ENCODE results near the gene DMD. TPM values are rescaled to one million over a fixed set of nuclear protein-coding genes. Genes with fewer than 3 reads are reported as not detected.

The DMD gene
- polyA plus RNA-seq, 4 donors: 1.6 to 11.6 (median 2.9) TPM

- FAIRE-seq: no peak
- H3K27ac ChIP-seq (ENCODE audit: low read depth in 1 of 3, low read length in 2 of 3): no peak overlapping the region
- no peaks in the 10 kb centered on the region for H3K9me3 ChIP-seq (ENCODE audit: control insufficient read depth in 2 of 2, insufficient read depth in 1 of 2, low read depth in 1 of 2, low read length in 1 of 2)
- H3K4me1 ChIP-seq (ENCODE audit: control insufficient read depth in 3 of 3, insufficient read depth in 2 of 3, low read depth in 1 of 3, low read length in 2 of 3): no peaks in the 10 kb centered on the region
- no peaks in the 10 kb centered on the region for H3K36me3 ChIP-seq (ENCODE audit: control insufficient read depth in 3 of 3, insufficient read depth in 2 of 3, low read depth in 1 of 3, low read length in 3 of 3)
- no peaks in the 10 kb centered on the region for H3K27me3 ChIP-seq (ENCODE audit: control insufficient read depth in 3 of 3, insufficient read depth in 3 of 3, low read length in 3 of 3)
- WGBS, 3 donors: 76 to 91% (median 90%) methylated on average over 6 of the region's 6 CpGs
- no peak for DNase-seq
- H3K4me3 ChIP-seq (ENCODE audit: low read depth in 1 of 3, low read length in 3 of 3): no peak overlapping the region
Observed at GRCh38 chrX:32016195-32016594, 1195.2 kb downstream of the DMD start.

GRCh38 chrX:32010948-32011347 is 1200.4 kb downstream of the DMD start:
- FAIRE-seq: no peak
- no peaks in the 10 kb centered on the region for H3K36me3 ChIP-seq (ENCODE audit: control insufficient read depth in 3 of 3, insufficient read depth in 2 of 3, low read depth in 1 of 3, low read length in 3 of 3)
- H3K9me3 ChIP-seq (ENCODE audit: control insufficient read depth in 2 of 2, insufficient read depth in 1 of 2, low read depth in 1 of 2, low read length in 1 of 2): no peaks in the 10 kb centered on the region
- no peak overlapping the region for H3K27ac ChIP-seq (ENCODE audit: low read depth in 1 of 3, low read length in 2 of 3)
- no peak for DNase-seq
- WGBS, 3 donors: 77 to 86% (median 83%) methylated on average over 5 of the region's 5 CpGs
- H3K4me3 ChIP-seq (ENCODE audit: low read depth in 1 of 3, low read length in 3 of 3): no peak overlapping the region
- no peaks in the 10 kb centered on the region for H3K4me1 ChIP-seq (ENCODE audit: control insufficient read depth in 3 of 3, insufficient read depth in 2 of 3, low read depth in 1 of 3, low read length in 2 of 3)
- no peaks in the 10 kb centered on the region for H3K27me3 ChIP-seq (ENCODE audit: control insufficient read depth in 3 of 3, insufficient read depth in 3 of 3, low read length in 3 of 3)

- DNase-seq (no peak), FAIRE-seq (no peak)
- WGBS, 3 donors: 61 to 76% (median 67%) methylated on average over 4 of the region's 4 CpGs
- no peaks in the 10 kb centered on the region for H3K36me3 ChIP-seq (ENCODE audit: control insufficient read depth in 3 of 3, insufficient read depth in 2 of 3, low read depth in 1 of 3, low read length in 3 of 3)
- H3K9me3 ChIP-seq (ENCODE audit: control insufficient read depth in 2 of 2, insufficient read depth in 1 of 2, low read depth in 1 of 2, low read length in 1 of 2): no peaks in the 10 kb centered on the region
- no peak overlapping the region for H3K27ac ChIP-seq (ENCODE audit: low read depth in 1 of 3, low read length in 2 of 3)
- no peaks in the 10 kb centered on the region for H3K4me1 ChIP-seq (ENCODE audit: control insufficient read depth in 3 of 3, insufficient read depth in 2 of 3, low read depth in 1 of 3, low read length in 2 of 3)
- H3K27me3 ChIP-seq (ENCODE audit: control insufficient read depth in 3 of 3, insufficient read depth in 3 of 3, low read length in 3 of 3): no peaks in the 10 kb centered on the region
- no peak overlapping the region for H3K4me3 ChIP-seq (ENCODE audit: low read depth in 1 of 3, low read length in 3 of 3)
Observed at GRCh38 chrX:32010212-32010611, 1201.1 kb downstream of the DMD start.

- Histone ChIP-seq H3K4me1 (ENCODE audit: control insufficient read depth in 3 of 3, insufficient read depth in 2 of 3, low read depth in 1 of 3, low read length in 2 of 3) (no peaks in the 10 kb centered on the region), H3K27ac (ENCODE audit: low read depth in 1 of 3, low read length in 2 of 3) (no peak overlapping the region), H3K9me3 (ENCODE audit: control insufficient read depth in 2 of 2, insufficient read depth in 1 of 2, low read depth in 1 of 2, low read length in 1 of 2) (no peaks in the 10 kb centered on the region), H3K36me3 (ENCODE audit: control insufficient read depth in 3 of 3, insufficient read depth in 2 of 3, low read depth in 1 of 3, low read length in 3 of 3) (no peaks in the 10 kb centered on the region), H3K27me3 (ENCODE audit: control insufficient read depth in 3 of 3, insufficient read depth in 3 of 3, low read length in 3 of 3) (no peaks in the 10 kb centered on the region), H3K4me3 (ENCODE audit: low read depth in 1 of 3, low read length in 3 of 3) (no peak overlapping the region)
- FAIRE-seq: no peak
- DNase-seq: no peak
- 34 to 53% (median 46%) methylated on average over 4 of the region's 4 CpGs for WGBS, 3 donors
Observed at GRCh38 chrX:31993637-31994036, 1217.7 kb downstream of the DMD start.

GRCh38 chrX:31988975-31989374 is 1222.4 kb downstream of the DMD start:
- no peaks in the 10 kb centered on the region for H3K36me3 ChIP-seq (ENCODE audit: control insufficient read depth in 3 of 3, insufficient read depth in 2 of 3, low read depth in 1 of 3, low read length in 3 of 3)
- H3K4me1 ChIP-seq (ENCODE audit: control insufficient read depth in 3 of 3, insufficient read depth in 2 of 3, low read depth in 1 of 3, low read length in 2 of 3): no peaks in the 10 kb centered on the region
- FAIRE-seq (no peak), DNase-seq (peak in 1 of 2 donors; percentile 3)
- no peaks in the 10 kb centered on the region for H3K9me3 ChIP-seq (ENCODE audit: control insufficient read depth in 2 of 2, insufficient read depth in 1 of 2, low read depth in 1 of 2, low read length in 1 of 2)
- H3K27ac ChIP-seq (ENCODE audit: low read depth in 1 of 3, low read length in 2 of 3): no peak overlapping the region
- H3K4me3 ChIP-seq (ENCODE audit: low read depth in 1 of 3, low read length in 3 of 3): no peak overlapping the region
- no peaks in the 10 kb centered on the region for H3K27me3 ChIP-seq (ENCODE audit: control insufficient read depth in 3 of 3, insufficient read depth in 3 of 3, low read length in 3 of 3)
- WGBS, 3 donors: 45 to 75% (median 62%) methylated on average over 5 of the region's 5 CpGs

GRCh38 chrX:31981546-31982062 is 1229.7 kb downstream of the DMD start:
- Histone ChIP-seq H3K4me1 (ENCODE audit: control insufficient read depth in 3 of 3, insufficient read depth in 2 of 3, low read depth in 1 of 3, low read length in 2 of 3) (no peaks in the 10 kb centered on the region), H3K27me3 (ENCODE audit: control insufficient read depth in 3 of 3, insufficient read depth in 3 of 3, low read length in 3 of 3) (no peaks in the 10 kb centered on the region), H3K36me3 (ENCODE audit: control insufficient read depth in 3 of 3, insufficient read depth in 2 of 3, low read depth in 1 of 3, low read length in 3 of 3) (no peaks in the 10 kb centered on the region), H3K27ac (ENCODE audit: low read depth in 1 of 3, low read length in 2 of 3) (no peak overlapping the region), H3K4me3 (ENCODE audit: low read depth in 1 of 3, low read length in 3 of 3) (no peak overlapping the region), H3K9me3 (ENCODE audit: control insufficient read depth in 2 of 2, insufficient read depth in 1 of 2, low read depth in 1 of 2, low read length in 1 of 2) (no peaks in the 10 kb centered on the region)
- FAIRE-seq (no peak), DNase-seq (no peak)
- 60 to 84% (median 75%) methylated on average over 7 of the region's 7 CpGs for WGBS, 3 donors

GRCh38 chrX:31969714-31970113 is 1241.6 kb downstream of the DMD start:
- H3K27me3 ChIP-seq (ENCODE audit: control insufficient read depth in 3 of 3, insufficient read depth in 3 of 3, low read length in 3 of 3): no peaks in the 10 kb centered on the region

GRCh38 chrX:31962256-31962655 is 1249.1 kb downstream of the DMD start:
- Histone ChIP-seq H3K27me3 (ENCODE audit: control insufficient read depth in 3 of 3, insufficient read depth in 3 of 3, low read length in 3 of 3) (no peaks in the 10 kb centered on the region), H3K36me3 (ENCODE audit: control insufficient read depth in 3 of 3, insufficient read depth in 2 of 3, low read depth in 1 of 3, low read length in 3 of 3) (no peaks in the 10 kb centered on the region), H3K4me3 (ENCODE audit: low read depth in 1 of 3, low read length in 3 of 3) (no peak overlapping the region), H3K27ac (ENCODE audit: low read depth in 1 of 3, low read length in 2 of 3) (no peak overlapping the region), H3K9me3 (ENCODE audit: control insufficient read depth in 2 of 2, insufficient read depth in 1 of 2, low read depth in 1 of 2, low read length in 1 of 2) (no peaks in the 10 kb centered on the region), H3K4me1 (ENCODE audit: control insufficient read depth in 3 of 3, insufficient read depth in 2 of 3, low read depth in 1 of 3, low read length in 2 of 3) (no peaks in the 10 kb centered on the region)
- WGBS, 3 donors: 14 to 57% (median 26%) methylated on average over 1 of the region's 1 CpG
- FAIRE-seq: no peak
- DNase-seq: no peak

More at GRCh38 chrX:31969714-31970113, 1241.6 kb downstream of the DMD start:
- no peaks in the 10 kb centered on the region for H3K36me3 ChIP-seq (ENCODE audit: control insufficient read depth in 3 of 3, insufficient read depth in 2 of 3, low read depth in 1 of 3, low read length in 3 of 3)
- H3K4me1 ChIP-seq (ENCODE audit: control insufficient read depth in 3 of 3, insufficient read depth in 2 of 3, low read depth in 1 of 3, low read length in 2 of 3): no peaks in the 10 kb centered on the region
- H3K9me3 ChIP-seq (ENCODE audit: control insufficient read depth in 2 of 2, insufficient read depth in 1 of 2, low read depth in 1 of 2, low read length in 1 of 2): no peaks in the 10 kb centered on the region
- FAIRE-seq (no peak), DNase-seq (no peak)
- WGBS, 3 donors: 49 to 73% (median 58%) methylated on average over 5 of the region's 5 CpGs
- no peak overlapping the region for H3K4me3 ChIP-seq (ENCODE audit: low read depth in 1 of 3, low read length in 3 of 3)
- no peak overlapping the region for H3K27ac ChIP-seq (ENCODE audit: low read depth in 1 of 3, low read length in 2 of 3)

GRCh38 chrX:31934842-31935370 is 1276.4 kb downstream of the DMD start:
- H3K9me3 ChIP-seq (ENCODE audit: control insufficient read depth in 2 of 2, insufficient read depth in 1 of 2, low read depth in 1 of 2, low read length in 1 of 2): no peaks in the 10 kb centered on the region
- H3K4me3 ChIP-seq (ENCODE audit: low read depth in 1 of 3, low read length in 3 of 3): no peak overlapping the region
- H3K27ac ChIP-seq (ENCODE audit: low read depth in 1 of 3, low read length in 2 of 3): no peak overlapping the region
- FAIRE-seq (no peak), DNase-seq (no peak)
- no peaks in the 10 kb centered on the region for H3K27me3 ChIP-seq (ENCODE audit: control insufficient read depth in 3 of 3, insufficient read depth in 3 of 3, low read length in 3 of 3)
- no peaks in the 10 kb centered on the region for H3K4me1 ChIP-seq (ENCODE audit: control insufficient read depth in 3 of 3, insufficient read depth in 2 of 3, low read depth in 1 of 3, low read length in 2 of 3)
- WGBS, 3 donors: 60 to 70% (median 69%) methylated on average over 5 of the region's 5 CpGs
- H3K36me3 ChIP-seq (ENCODE audit: control insufficient read depth in 3 of 3, insufficient read depth in 2 of 3, low read depth in 1 of 3, low read length in 3 of 3): no peaks in the 10 kb centered on the region

Measured in small intestine (tissue), 7 donors.